ENCODE data around the gene MED13L.

- TF ChIP-seq CTCF (IDR thresholded peaks at IDR 0.05) (no peak), EZH2 (IDR thresholded peaks at IDR 0.05; ENCODE audit: borderline replicate concordance, insufficient read depth, low read depth, low read length, poor library complexity, severe bottlenecking) (no peak)
Measured at GRCh38 chr12:116026768-116027550, 250.5 kb downstream of the MED13L start.

All from B cell (primary cell).